Activated CD8-positive, alpha-beta T cell treated with anti-CD3 and anti-CD28 coated beads for 36 hours (primary cell): ENCODE data around the gene ESYT1. TPM values are rescaled to one million over a fixed set of nuclear protein-coding genes. Genes with fewer than 3 reads are reported as not detected.
A peak's percentile ranks its signal among the peaks of the same experiment; 100 is the strongest.
"Not testable (repeated sequence)": the region's sequence is repeated elsewhere in the genome, so short reads cannot be mapped to it uniquely, and the experiment has no call there.

Experiments
- ATAC-seq: fragments of 200-7000 bp; cut with Tn5 transposase; one replicate; pipeline ENCODE4 v1.10.0; 2021; ENCODE audit warnings: mild to moderate bottlenecking, moderate library complexity
- CTCF ChIA-PET: fragments of 350-600 bp; sonication (Branson Sonifier 250); formaldehyde crosslinking; loops from one replicate; lab custom pipeline; 2021; ENCODE audit warnings: antibody characterized with exemption; lab: Charles Lee
- POLR2A ChIA-PET: fragments of 350-600 bp; sonication (Branson Sonifier 250); formaldehyde crosslinking; loops from one replicate; lab custom pipeline; 2021; ENCODE audit warnings: antibody characterized with exemption; lab: Charles Lee
- DNase-seq: peaks from one replicate; pipeline ENCODE4 v3.0.0-alpha.2; 2020
- H3K27ac Mint-ChIP-seq: one replicate; pipeline ENCODE4 v1.8.0; 2021; ENCODE audit warnings: mild to moderate bottlenecking, mixed read lengths
- H3K27me3 Mint-ChIP-seq: one replicate; pipeline ENCODE4 v1.8.0; 2021; ENCODE audit warnings: mixed read lengths
- H3K36me3 Mint-ChIP-seq: one replicate; pipeline ENCODE4 v1.8.0; 2021; ENCODE audit warnings: low read depth, mixed read lengths
- H3K4me1 Mint-ChIP-seq: one replicate; pipeline ENCODE4 v1.8.0; 2021; ENCODE audit warnings: low read depth, mixed read lengths
- H3K4me3 Mint-ChIP-seq: one replicate; pipeline ENCODE4 v1.8.0; 2021; ENCODE audit warnings: mild to moderate bottlenecking, moderate library complexity, mixed read lengths
- H3K9me3 Mint-ChIP-seq: one replicate; pipeline ENCODE4 v1.8.0; 2021; ENCODE audit warnings: mixed read lengths
- intact Hi-C: fragments of 100-400 bp; cut with micrococcal nuclease; formaldehyde crosslinking; loops from one replicate; pipeline ENCODE4 v1.10.0; 2022
- total RNA-seq, 2 experiments: library from RNA; stranded (reverse); gene quantifications; one replicate each; pipeline ENCODE4 v1.2.3, GENCODE V29; 2021
- TF ChIP-seq, protein P1 (sequence below): fragments of 200-600 bp; IDR thresholded peaks from one replicate; pipeline ENCODE4 v1.8.0; 2022; ENCODE audit warnings: antibody characterized with exemption, mild to moderate bottlenecking

The ESYT1 gene
- total RNA-seq, 2 experiments from 2014 or later, result 154 to 160 TPM

DNA sequence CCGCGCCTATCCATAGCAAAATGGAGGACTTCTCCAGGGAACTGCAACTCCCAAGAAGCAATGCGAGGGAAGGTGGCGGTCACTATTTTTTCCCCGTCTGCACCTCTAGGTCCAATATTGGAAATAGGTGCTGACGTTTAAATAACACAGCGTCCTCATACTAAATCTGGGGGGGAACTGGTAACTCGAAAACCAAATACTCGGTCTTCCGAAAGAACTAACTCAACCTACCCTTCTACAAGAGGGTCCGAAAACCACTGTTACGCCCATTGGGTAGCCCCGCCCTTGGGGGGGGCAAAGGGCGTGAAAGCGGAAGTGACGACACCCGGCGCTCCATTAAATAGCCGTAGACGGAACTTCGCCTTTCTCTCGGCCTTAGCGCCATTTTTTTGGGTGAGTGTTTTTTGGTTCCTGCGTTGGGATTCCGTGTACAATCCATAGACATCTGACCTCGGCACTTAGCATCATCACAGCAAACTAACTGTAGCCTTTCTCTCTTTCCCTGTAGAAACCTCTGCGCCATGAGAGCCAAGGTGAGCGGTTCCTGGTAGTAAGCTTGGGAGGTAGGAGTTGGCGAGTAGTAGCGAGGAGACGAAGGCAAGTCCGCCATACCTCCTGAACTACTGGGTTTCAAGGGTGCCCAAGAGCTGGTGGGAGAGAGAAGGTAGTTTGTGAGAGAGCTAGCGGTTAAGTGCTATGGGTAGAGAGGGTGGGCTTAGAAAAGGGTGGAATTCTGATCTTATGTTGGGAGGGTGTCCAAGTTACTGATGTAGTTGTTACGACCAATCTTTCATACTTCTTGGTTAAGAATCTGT, 11.6 kb upstream of the ESYT1 start, which contains the start of gene RPL41:
RPL41 (plus strand) TSS at position 367 of the 815 bp plus-strand sequence.
- ChIA-PET CTCF (interaction anchor here (0.7 to 5.3 kb wide), 9 partner anchors 12 to 106 kb away, joined by 3 to 57 read pairs (median 9); partner anchors contain the start of genes ESYT1, MYL6B, PA2G4 and SMARCC2), POLR2A (interaction anchor here (0.6 to 5.9 kb wide), 21 partner anchors 8 to 1836 kb away, joined by 3 to 162 read pairs (median 7); partner anchors contain the start of genes ANKRD52, BAZ2A, CBX5 and CD63)
- H3K36me3 Mint-ChIP-seq, result peaks cover 58% of the 10 kb centered on the region
- peaks cover 23% of the 10 kb centered on the region for H3K4me1 Mint-ChIP-seq
- H3K9me3 Mint-ChIP-seq, result no peaks in the 10 kb centered on the region
- intact Hi-C loops, result loop anchor here (5.0 kb wide), 2 partner anchors 36 to 74 kb away; partner anchors contain the start of genes MYL6B and RPS26
- peak within 1 kb of the TSS; percentile 100 for H3K27ac Mint-ChIP-seq
- ATAC-seq, result peak; percentile 54
- peak within 1 kb of the TSS; percentile 89 for H3K4me3 Mint-ChIP-seq
- peak; percentile 97 for DNase-seq
- no peaks in the 10 kb centered on the region for H3K27me3 Mint-ChIP-seq
- TF ChIP-seq, protein P1, sequence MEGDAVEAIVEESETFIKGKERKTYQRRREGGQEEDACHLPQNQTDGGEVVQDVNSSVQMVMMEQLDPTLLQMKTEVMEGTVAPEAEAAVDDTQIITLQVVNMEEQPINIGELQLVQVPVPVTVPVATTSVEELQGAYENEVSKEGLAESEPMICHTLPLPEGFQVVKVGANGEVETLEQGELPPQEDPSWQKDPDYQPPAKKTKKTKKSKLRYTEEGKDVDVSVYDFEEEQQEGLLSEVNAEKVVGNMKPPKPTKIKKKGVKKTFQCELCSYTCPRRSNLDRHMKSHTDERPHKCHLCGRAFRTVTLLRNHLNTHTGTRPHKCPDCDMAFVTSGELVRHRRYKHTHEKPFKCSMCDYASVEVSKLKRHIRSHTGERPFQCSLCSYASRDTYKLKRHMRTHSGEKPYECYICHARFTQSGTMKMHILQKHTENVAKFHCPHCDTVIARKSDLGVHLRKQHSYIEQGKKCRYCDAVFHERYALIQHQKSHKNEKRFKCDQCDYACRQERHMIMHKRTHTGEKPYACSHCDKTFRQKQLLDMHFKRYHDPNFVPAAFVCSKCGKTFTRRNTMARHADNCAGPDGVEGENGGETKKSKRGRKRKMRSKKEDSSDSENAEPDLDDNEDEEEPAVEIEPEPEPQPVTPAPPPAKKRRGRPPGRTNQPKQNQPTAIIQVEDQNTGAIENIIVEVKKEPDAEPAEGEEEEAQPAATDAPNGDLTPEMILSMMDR, result no peak

DNA sequence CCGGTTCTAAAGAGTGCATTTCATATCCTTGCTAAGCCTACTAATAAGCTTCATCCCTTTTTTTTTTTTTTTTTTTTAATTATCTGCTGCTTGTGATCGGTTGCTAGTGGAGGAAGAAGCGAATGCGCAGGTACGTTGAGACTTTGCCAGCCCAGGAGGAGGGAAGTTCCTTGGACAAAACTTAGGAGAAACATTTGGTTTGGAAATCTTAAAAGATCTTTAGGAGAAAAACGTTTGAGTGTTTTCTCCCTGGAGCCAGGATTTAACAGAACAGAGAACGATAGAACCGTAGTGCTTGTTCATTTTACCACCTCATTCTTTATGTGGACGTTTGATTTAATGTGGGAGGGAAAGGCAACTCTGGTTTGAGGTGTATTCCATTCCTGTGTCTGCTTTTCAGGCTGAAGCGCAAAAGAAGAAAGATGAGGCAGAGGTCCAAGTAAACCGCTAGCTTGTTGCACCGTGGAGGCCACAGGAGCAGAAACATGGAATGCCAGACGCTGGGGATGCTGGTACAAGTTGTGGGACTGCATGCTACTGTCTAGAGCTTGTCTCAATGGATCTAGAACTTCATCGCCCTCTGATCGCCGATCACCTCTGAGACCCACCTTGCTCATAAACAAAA, 10.9 kb upstream of the ESYT1 start:
- DNase-seq, H3K27me3 Mint-ChIP-seq, ATAC-seq, H3K9me3 Mint-ChIP-seq: not testable (repeated sequence)
- intact Hi-C loops, result loop anchor here (5.0 kb wide), 2 partner anchors 35 to 75 kb away; partner anchors contain the start of genes MYL6B and RPS26
- POLR2A ChIA-PET, result interaction anchor here (0.6 to 5.9 kb wide), 30 partner anchors 8 to 1837 kb away, joined by 3 to 162 read pairs (median 5); partner anchors contain the start of genes ANKRD52, BAZ2A, CBX5 and CD63
- peaks cover 23% of the 10 kb centered on the region for H3K4me1 Mint-ChIP-seq
- H3K36me3 Mint-ChIP-seq, result peaks cover 55% of the 10 kb centered on the region
- peak overlapping the region; percentile 89 for H3K4me3 Mint-ChIP-seq
- H3K27ac Mint-ChIP-seq, result peak overlapping the region; percentile 100
- CTCF ChIA-PET, result interaction anchor here (0.7 to 5.3 kb wide), 15 partner anchors 9 to 380 kb away, joined by 3 to 91 read pairs (median 13); partner anchors contain the start of genes ANKRD52, ESYT1, MYL6 and MYL6B

DNA sequence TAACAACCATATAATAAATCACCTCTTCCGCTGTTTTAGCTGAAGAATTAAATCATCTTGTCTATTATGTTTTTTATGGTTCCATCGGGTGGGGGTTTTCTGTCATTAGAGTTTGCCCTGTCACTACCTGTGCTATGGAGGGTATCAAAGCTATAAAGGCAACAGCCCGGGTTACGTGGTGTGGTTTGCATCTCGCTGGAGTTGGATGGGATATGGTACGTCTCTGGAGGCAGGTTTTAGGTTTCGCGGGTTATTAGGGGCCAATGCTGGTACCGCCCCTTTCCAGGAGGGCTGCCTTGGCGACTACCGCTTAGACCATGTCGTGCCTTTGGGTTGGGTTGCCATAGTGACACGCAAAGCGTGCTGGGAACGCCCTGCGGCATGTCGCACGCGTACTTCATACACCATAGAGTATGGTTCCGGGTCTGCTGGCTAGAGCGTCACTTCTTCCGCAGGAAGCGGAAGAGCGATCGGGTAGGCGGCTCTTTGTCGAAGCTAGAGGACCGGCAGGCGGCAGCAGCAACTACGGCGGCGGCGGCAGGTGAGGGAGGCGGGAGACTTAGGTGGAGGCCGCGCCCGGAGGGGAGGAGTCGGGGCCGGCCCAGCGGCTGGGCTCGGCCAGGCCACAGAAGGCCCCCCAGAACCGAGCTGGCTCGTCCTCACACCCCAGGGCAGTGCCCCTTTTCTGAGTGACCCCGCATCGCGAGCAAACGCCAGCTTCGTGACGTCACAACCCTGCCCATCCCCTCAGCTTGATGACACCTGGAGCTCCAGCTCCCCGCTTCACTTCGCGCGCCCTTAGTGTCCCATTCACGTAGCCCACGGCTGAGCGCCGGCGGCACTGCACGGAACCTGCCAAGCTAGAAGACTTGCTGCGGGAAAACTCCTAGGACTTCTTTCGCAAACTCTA, 10.0 kb upstream of the ESYT1 start, which contains the start of gene ZC3H10:
ZC3H10 (plus strand) TSS at position 489 of the 910 bp plus-strand sequence. CDS start 2,297 bp downstream, outside the sequence.
- Mint-ChIP-seq H3K36me3 (peaks cover 47% of the 10 kb centered on the region), H3K27me3 (no peaks in the 10 kb centered on the region), H3K4me1 (peaks cover 23% of the 10 kb centered on the region), H3K9me3 (no peaks in the 10 kb centered on the region), H3K4me3 (peak within 1 kb of the TSS; percentile 89), H3K27ac (peak within 1 kb of the TSS; percentile 100)
- POLR2A ChIA-PET, result interaction anchor here (0.6 to 5.9 kb wide), 34 partner anchors 10 to 1838 kb away, joined by 3 to 162 read pairs (median 5); partner anchors contain the start of genes ANKRD52, BAZ2A, CBX5 and CD63
- TF ChIP-seq, protein P1, result no peak
- CTCF ChIA-PET, result interaction anchor here (0.7 to 5.3 kb wide), 30 partner anchors 10 to 473 kb away, joined by 3 to 91 read pairs (median 6); partner anchors contain the start of genes ANKRD52, COQ10A, ESYT1 and MYL6
- peak; percentile 99 for DNase-seq
- peak; percentile 86 for ATAC-seq
- intact Hi-C loops, result loop anchor here (2.0 to 5.0 kb wide), 4 partner anchors 34 to 105 kb away; partner anchors contain the start of genes MYL6B, RPS26 and SMARCC2

DNA sequence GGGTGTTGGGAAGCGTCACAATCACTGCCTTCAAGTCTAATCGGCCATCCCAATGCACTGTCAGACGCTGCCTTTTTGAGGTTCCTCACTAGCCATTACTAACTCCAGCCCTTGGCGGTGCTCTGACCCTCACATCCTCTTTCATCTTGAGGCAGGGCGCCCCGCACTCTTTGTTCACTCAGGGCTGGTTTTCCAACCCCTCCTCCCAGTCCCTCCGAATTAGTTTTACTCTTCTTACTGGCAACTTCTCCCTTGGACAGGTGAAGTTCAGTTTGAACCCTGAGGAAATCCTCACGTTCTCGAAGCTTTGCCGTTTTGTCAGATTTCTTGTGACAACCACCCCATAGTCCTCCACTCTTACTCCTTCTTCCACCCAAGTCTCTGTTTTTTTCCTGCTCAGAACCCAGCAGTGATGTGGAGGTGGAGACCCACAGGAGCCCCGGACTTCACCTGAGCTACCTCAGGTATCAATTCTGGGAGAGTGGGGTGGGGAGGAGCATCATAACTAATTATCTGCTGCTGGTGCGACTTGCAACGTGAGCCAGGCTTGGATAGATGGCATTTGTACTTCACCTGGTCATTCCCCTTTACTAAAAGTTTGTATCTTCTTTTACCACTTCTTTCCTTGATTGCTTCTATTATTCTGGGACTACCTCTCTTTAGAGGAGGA, 9.2 kb upstream of the ESYT1 start:
- DNase-seq (no peak), ATAC-seq (peak; percentile 0)
- Mint-ChIP-seq H3K4me1 (peaks cover 23% of the 10 kb centered on the region), H3K9me3 (no peaks in the 10 kb centered on the region), H3K36me3 (peaks cover 39% of the 10 kb centered on the region), H3K27ac (peak overlapping the region; percentile 100), H3K27me3 (no peaks in the 10 kb centered on the region), H3K4me3 (peak overlapping the region; percentile 89)
- ChIA-PET POLR2A (interaction anchor here (0.5 to 5.9 kb wide), 22 partner anchors 9 to 369 kb away, joined by 3 to 162 read pairs (median 8); partner anchors contain the start of genes ANKRD52, ERBB3, ESYT1 and GLS2), CTCF (interaction anchor here (0.7 to 5.3 kb wide), 32 partner anchors 10 to 473 kb away, joined by 3 to 91 read pairs (median 5); partner anchors contain the start of genes ANKRD52, COQ10A, ESYT1 and MYL6)
- TF ChIP-seq, protein P1, result no peak
- intact Hi-C loops, result loop anchor here (2.0 to 5.0 kb wide), 4 partner anchors 33 to 104 kb away; partner anchors contain the start of genes MYL6B, RPS26 and SMARCC2
